ENCODE results near the gene HOGA1.
"Not testable (repeated sequence)": the region's sequence is repeated elsewhere in the genome, so short reads cannot be mapped to it uniquely, and the experiment has no call there.

Gene HOGA1

GRCh38 chr10:97574374-97575126 lies 9.6 kb upstream of the HOGA1 start:
- no peak overlapping the region for H3K4me3 ChIP-seq (ENCODE audit: low read length)
- no peak for DNase-seq (ENCODE audit: low read depth, low spot score)

GRCh38 chr10:97575127-97575668 lies 9.0 kb upstream of the HOGA1 start:
- no peak for DNase-seq (ENCODE audit: low read depth, low spot score)
- H3K4me3 ChIP-seq (ENCODE audit: low read length), result no peak overlapping the region

GRCh38 chr10:97576487-97576886 lies 7.7 kb upstream of the HOGA1 start:
- not testable (repeated sequence) for DNase-seq (ENCODE audit: low read depth, low spot score); H3K4me3 ChIP-seq (ENCODE audit: low read length)

DNA sequence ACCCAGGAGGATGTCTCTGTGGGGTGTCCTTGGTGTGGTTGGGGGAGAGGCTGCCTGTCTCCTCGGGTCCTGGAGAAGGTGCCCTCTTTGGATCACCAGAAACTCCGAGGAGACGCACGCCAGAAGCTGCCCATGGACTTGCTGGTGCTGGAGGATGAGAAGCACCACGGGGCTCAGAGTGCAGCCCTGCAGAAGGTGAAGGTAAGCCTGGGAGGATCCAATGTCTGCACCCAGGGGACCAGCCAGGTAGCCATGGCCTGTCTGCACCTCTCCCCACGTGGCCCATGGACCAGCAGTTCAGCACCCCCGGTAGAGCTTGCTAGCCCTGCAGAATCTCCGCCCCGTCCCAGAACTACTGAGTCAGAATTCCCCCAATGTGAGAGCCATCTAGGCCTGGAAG lies 6.5 kb upstream of the HOGA1 start:
- no peak for DNase-seq (ENCODE audit: low read depth, low spot score)
- no peak overlapping the region for H3K4me3 ChIP-seq (ENCODE audit: low read length)

DNA sequence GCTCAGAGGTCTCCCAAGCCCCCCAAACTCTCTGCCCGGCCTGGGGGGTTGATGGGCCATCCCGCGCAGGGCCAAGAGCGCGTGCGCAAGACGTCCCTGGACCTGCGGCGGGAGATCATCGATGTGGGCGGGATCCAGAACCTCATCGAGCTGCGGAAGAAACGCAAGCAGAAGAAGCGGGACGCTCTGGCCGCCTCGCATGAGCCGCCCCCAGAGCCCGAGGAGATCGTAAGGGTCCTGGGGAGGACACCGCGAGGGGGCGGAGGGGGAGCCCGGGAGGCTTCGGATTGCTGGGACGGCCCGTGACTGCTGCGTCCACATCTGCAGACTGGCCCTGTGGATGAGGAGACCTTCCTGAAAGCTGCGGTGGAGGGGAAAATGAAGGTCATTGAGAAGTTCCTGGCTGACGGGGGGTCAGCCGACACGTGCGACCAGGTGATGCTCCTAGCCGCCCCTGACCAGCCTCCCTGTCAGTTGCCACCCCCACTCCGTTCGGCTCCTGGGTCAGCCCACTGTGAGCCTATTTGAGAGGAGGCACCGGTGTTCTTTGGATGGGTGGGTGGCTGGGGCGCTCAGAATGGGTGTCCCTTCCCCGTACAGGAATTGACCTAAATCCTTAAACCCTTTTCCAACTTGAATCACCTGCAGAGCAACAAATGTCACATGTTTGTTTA lies 5.9 kb upstream of the HOGA1 start:
- H3K4me3 ChIP-seq (ENCODE audit: low read length), result no peak overlapping the region
- DNase-seq (ENCODE audit: low read depth, low spot score), result no peak

- no peak for DNase-seq (ENCODE audit: low read depth, low spot score)
- no peak overlapping the region for H3K4me3 ChIP-seq (ENCODE audit: low read length)
Observed at GRCh38 chr10:97580421-97581367, 3.5 kb upstream of the HOGA1 start.

GRCh38 chr10:97582169-97582568 lies 2.0 kb upstream of the HOGA1 start:
- no peak for DNase-seq (ENCODE audit: low read depth, low spot score)
- H3K4me3 ChIP-seq (ENCODE audit: low read length), result no peak overlapping the region

DNA sequence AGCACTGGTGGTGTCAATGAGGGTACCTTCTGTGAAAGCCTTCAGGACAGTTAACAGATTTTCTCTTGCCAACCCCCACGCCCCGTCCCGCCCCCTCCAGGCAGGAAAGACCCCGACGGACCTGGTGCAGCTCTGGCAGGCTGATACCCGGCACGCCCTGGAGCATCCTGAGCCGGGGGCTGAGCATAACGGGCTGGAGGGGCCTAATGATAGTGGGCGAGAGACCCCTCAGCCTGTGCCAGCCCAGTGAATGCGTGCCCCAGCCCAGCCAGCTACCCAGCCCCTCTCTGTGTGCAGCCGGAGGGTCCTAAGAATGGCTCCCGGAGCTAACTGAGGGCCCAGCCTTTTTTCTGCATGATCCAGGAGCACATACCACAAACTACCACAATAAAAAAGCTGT lies 713 bp upstream of the HOGA1 start:
- no peak for DNase-seq (ENCODE audit: low read depth, low spot score)

GRCh38 chr10:97584798-97585438 lies 729 bp downstream of the HOGA1 start:
- no peak overlapping the region for H3K4me3 ChIP-seq (ENCODE audit: low read length)
- no peak for DNase-seq (ENCODE audit: low read depth, low spot score)

More for the DNA sequence above, 713 bp upstream of the HOGA1 start:
- H3K4me3 ChIP-seq (ENCODE audit: low read length), result no peak overlapping the region

DNA sequence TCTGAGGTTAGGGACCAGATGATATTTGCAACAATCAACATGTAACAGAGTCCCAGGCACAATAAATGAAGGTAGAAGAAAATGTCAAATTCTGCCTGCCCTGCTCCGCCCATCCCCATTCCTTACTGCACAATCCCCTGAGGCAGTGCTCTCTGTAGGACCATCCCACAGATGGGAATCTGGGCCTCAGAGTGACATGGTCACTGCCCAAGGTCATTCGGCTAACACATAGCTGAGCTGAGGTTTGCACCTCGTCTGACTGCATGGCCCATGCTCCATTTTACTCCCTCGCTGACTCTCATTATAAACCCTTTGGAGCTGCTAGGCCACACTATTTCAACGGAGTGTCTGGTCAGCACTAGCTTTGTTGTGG lies 1.2 kb downstream of the HOGA1 start:
- DNase-seq (ENCODE audit: low read depth, low spot score), result no peak
- no peak overlapping the region for H3K4me3 ChIP-seq (ENCODE audit: low read length)

GRCh38 chr10:97587183-97587582 lies 3.0 kb downstream of the HOGA1 start:
- no peak for DNase-seq (ENCODE audit: low read depth, low spot score)
- no peak overlapping the region for H3K4me3 ChIP-seq (ENCODE audit: low read length)

- H3K4me3 ChIP-seq (ENCODE audit: low read length), result no peak within 1 kb of the TSS
- no peak for DNase-seq (ENCODE audit: low read depth, low spot score)
Observed at GRCh38 chr10:97589479-97589878, 5.3 kb downstream of the HOGA1 start, which contains the start of gene C10orf62. Gene C10orf62, plus strand, starts transcription at chr10:97589721. Its CDS starts 177 bp downstream, at chr10:97589898.

DNA sequence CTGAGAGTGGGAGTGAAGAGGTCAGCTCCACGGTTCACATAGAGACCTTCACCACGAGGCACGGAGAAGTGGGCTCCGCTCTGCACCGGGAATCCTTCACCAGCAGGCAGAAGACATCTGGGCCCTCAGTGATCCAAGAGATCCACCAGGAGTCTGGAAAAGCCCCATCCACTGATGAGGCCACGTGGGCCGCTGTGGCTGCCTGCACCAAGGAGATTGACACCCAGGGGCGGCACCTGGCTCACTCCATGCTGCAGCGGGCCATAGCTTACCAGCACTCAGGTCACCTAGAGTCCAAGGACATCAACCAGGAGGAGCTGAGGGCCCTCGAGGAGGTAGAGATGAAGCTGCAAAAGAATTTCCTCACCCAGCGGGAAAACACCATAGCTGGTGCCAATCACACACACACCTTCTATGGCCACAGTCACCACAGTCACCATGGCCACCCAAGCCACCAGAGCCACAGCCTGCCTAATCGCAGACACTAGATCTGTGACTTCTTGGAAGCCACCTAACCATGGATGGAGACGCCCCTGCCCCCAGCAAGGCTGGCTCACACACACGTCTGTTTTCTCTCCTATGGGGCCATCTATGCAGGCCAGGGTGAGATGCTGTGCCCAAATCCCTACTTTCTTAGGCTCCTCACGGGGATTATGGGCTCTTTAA lies 6.0 kb downstream of the HOGA1 start:
- no peak for DNase-seq (ENCODE audit: low read depth, low spot score)
- H3K4me3 ChIP-seq (ENCODE audit: low read length), result no peak overlapping the region

- DNase-seq (ENCODE audit: low read depth, low spot score), result no peak
- H3K4me3 ChIP-seq (ENCODE audit: low read length), result no peak overlapping the region
Observed at GRCh38 chr10:97590748-97591495, 6.7 kb downstream of the HOGA1 start.

DNA sequence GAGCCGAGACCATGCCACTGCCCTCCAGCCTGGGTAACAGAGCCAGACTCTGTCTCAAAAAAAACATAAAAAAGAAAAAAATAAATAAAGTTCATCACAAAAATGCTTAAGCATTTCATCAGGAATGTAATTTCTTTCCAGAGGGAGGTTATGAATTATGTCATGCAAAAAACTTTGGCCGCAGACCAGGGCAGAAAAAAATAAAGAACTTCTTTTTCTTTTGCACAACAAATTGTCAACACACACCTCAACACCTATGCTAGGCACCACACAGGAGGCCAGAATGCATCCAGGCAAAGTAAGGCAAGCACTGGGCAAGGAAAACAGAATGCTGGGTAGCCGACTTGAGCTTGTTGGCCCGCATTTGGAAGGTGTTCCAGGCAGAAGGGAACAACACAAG lies 9.2 kb downstream of the HOGA1 start:
- H3K4me3 ChIP-seq (ENCODE audit: low read length), result no peak overlapping the region
- no peak for DNase-seq (ENCODE audit: low read depth, low spot score)

- no peak for DNase-seq (ENCODE audit: low read depth, low spot score)
- no peak overlapping the region for H3K4me3 ChIP-seq (ENCODE audit: low read length)
Observed at GRCh38 chr10:97596101-97597082, 12.2 kb downstream of the HOGA1 start.

- no peak for DNase-seq (ENCODE audit: low read depth, low spot score)
- H3K4me3 ChIP-seq (ENCODE audit: low read length), result no peak overlapping the region
Observed at GRCh38 chr10:97597778-97598177, 13.6 kb downstream of the HOGA1 start.
